HUES6 (cell line): ENCODE results near the gene IL1RAPL2.
"Not testable (repeated sequence)": the region's sequence is repeated elsewhere in the genome, so short reads cannot be mapped to it uniquely, and the experiment has no call there.

Experiments
- H3K27ac ChIP-seq: 2 replicates; pipeline ENCODE4 v1.7.0; 2013; ENCODE audit warnings: low read depth, mild to moderate bottlenecking, low read length, inconsistent platforms
- H3K27me3 ChIP-seq: 2 replicates; pipeline ENCODE4 v1.6.1; 2013; ENCODE audit warnings: low read length; ENCODE audit not compliant: control insufficient read depth, insufficient read depth
- H3K36me3 ChIP-seq: 2 replicates; pipeline ENCODE4 v1.6.1; 2013; ENCODE audit warnings: low read length; ENCODE audit not compliant: control insufficient read depth, insufficient read depth
- H3K4me1 ChIP-seq: 2 replicates; pipeline ENCODE4 v1.6.1; 2013; ENCODE audit warnings: low read length; ENCODE audit not compliant: control insufficient read depth, insufficient read depth
- H3K4me3 ChIP-seq: 2 replicates; pipeline ENCODE4 v1.5.1; 2013; ENCODE audit warnings: low read depth, low read length
- H3K9ac ChIP-seq: one replicate; pipeline ENCODE4 v1.6.1; 2013; ENCODE audit warnings: mild to moderate bottlenecking, low read length
- H3K9me3 ChIP-seq: 2 replicates; pipeline ENCODE4 v1.6.1; 2013; ENCODE audit warnings: low read depth, low read length; ENCODE audit not compliant: control insufficient read depth, insufficient read depth

IL1RAPL2 gene

DNA sequence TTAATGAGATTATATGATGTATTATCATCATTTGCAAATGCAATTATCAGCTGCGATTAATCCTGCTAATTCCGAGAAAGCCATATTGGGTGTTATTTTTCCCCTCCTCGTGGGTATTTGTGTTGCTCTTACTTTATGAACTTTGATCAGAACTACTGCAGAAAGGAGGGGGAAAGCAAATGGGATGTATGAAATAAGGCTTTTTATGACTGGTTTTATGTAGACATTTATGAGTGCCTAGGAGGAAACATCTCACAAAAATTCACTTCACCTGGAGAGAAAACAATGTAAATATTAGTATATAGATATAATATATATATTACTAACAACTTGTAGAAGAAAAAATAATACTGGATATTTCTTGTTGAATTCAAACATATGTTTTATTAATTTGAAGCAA is 440.1 kb downstream of the IL1RAPL2 start:
- Histone ChIP-seq H3K27me3 (peaks cover 2% of the 10 kb centered on the region; the same call in 1 of the 2 replicates), H3K9ac (no peak overlapping the region), H3K27ac (no peak overlapping the region), H3K36me3 (no peaks in the 10 kb centered on the region), H3K4me1 (no peaks in the 10 kb centered on the region), H3K4me3 (no peak overlapping the region), H3K9me3 (no peaks in the 10 kb centered on the region)

DNA sequence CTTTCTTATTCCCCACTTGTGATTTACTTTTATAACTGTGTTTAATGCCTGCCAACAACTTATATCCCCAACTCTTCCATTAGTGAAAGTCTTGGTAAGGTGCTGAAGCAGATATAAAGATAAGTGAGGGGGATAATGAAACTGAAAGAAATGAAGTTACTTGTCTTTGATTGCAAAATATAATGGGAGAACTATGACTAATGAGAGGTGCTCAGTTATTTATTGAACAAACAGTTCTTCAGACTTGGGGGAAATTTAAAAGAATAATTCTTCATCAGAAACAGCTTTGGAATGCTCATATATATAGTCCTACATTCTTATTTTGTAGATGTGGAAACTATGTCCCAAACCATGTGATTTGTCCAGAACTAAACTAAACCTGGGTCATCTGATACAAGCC is 441.0 kb downstream of the IL1RAPL2 start:
- Histone ChIP-seq H3K4me3 (no peak overlapping the region), H3K9ac (no peak overlapping the region), H3K27me3 (peaks cover 2% of the 10 kb centered on the region; the same call in 1 of the 2 replicates), H3K36me3 (no peaks in the 10 kb centered on the region), H3K9me3 (no peaks in the 10 kb centered on the region), H3K27ac (no peak overlapping the region), H3K4me1 (no peaks in the 10 kb centered on the region)

DNA sequence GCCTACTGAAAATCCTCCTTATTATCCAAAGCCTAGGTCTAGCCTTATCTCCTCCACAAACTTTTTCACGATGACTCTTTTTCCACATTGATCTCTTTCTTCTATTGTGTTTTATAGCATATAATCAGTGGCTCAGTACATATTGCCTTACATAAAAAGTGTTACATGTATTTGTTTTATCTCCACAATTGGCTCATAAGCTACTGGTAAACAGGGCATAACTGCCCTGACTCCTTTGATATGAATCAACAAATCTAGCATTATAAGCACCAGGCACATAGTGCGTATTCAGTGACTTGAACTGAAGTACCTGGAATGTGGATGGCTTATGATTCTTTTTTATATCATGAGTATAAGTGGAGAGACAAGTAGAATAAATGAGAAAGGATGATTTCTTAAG is 447.7 kb downstream of the IL1RAPL2 start:
- H3K9ac ChIP-seq = no peak overlapping the region
- no peaks in the 10 kb centered on the region for H3K9me3 ChIP-seq
- no peak overlapping the region for H3K4me3 ChIP-seq
- H3K27ac ChIP-seq = no peak overlapping the region
- H3K36me3 ChIP-seq = no peaks in the 10 kb centered on the region
- H3K4me1 ChIP-seq = no peaks in the 10 kb centered on the region
- no peaks in the 10 kb centered on the region; the same call in 1 of the 2 replicates for H3K27me3 ChIP-seq

DNA sequence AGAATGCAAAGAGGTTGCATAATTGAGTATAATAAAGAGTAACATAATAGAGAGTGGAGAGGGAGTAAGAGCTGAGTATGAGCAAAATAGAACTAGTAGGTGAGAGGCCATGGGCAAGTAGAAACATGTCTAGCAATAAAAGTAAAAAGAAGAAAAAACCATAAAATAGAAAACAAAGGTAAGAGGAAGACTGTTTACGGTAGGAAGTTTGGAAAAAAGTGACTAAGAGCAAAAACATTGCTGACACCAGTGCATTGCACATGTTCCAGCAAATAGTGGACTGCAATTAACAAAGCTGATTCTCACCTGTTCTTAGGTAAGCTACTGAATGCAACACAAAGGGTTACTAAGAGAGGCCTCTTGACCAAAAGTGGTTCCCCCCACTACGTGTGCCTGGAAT is 451.6 kb downstream of the IL1RAPL2 start:
- no peak overlapping the region for H3K9ac ChIP-seq
- H3K36me3 ChIP-seq = no peaks in the 10 kb centered on the region
- H3K27me3 ChIP-seq = no peaks in the 10 kb centered on the region; the same call in 1 of the 2 replicates
- no peak overlapping the region for H3K4me3 ChIP-seq
- H3K4me1 ChIP-seq = no peaks in the 10 kb centered on the region
- H3K27ac ChIP-seq = no peak overlapping the region
- no peaks in the 10 kb centered on the region for H3K9me3 ChIP-seq

DNA sequence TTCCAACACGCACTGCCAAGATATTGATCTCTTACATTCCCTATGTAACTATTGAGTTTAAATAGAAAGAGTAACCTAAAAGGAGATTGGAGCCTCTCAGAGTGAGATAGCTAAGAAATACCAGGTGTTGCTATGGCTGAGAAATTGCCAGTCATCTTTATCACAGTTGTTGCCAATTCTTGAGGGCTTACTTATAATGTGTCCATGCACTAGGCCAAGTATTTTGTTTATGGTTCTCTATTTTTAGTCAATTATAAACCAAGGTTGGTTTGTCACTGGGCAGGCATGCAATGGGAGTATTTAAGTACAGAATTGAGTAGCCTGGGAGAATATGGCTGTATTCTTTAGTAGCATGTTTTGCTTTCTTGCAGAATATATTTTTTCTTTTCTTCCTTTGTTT is 452.9 kb downstream of the IL1RAPL2 start:
- Histone ChIP-seq H3K4me3 (no peak overlapping the region), H3K36me3 (no peaks in the 10 kb centered on the region), H3K9ac (no peak overlapping the region), H3K27me3 (no peaks in the 10 kb centered on the region; the same call in 1 of the 2 replicates), H3K27ac (no peak overlapping the region), H3K9me3 (no peaks in the 10 kb centered on the region), H3K4me1 (no peaks in the 10 kb centered on the region)

DNA sequence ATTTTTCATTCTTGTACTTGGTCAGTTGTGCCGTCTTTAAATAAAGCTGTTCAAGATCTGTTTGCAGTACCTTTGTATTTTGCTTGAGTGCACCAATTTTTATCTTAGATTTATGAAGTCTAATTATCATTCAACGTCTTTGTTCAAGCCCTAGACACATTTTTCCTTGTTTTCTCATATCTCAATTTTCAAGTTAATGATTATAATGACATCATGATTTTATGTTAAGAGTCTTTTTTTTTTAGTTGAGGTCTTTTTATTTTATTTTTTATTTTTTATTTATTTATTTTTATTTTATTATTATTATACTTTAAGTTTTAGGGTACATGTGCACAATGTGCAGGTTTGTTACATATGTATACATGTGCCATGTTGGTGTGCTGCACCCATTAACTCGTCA is 463.0 kb downstream of the IL1RAPL2 start:
- H3K36me3 ChIP-seq, H3K4me1 ChIP-seq, H3K9me3 ChIP-seq, H3K27me3 ChIP-seq, H3K4me3 ChIP-seq, H3K9ac ChIP-seq, H3K27ac ChIP-seq: not testable (repeated sequence)

DNA sequence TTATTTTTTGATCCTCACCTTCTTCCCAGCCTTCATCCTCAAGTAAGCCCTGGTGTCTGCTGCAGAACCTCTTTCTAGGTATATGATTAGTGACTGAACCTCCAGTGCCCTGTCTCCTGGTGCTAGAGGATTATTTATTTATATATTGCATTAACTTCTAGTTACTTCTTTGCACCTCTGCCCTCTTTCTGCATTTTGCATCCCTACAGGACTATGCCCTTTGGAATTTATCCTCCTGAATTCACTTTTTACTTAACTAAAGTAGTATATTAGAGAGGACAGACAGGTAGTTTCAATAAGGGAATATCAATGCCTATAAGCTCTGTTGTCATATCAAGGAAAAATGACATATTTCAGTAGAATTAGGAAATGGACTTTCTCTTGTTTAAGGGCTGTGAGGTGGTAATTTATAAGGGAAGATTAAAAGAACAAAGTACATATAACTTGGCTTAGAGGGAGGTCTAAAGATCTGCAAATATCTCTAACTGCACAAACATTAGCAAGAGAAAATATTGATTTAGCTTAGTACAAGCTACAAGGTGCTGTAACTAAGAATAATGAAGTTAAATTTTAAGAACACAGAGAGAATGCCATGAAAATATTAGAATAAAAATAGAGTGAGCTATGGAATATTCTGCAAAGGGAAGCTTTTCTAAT is 472.8 kb downstream of the IL1RAPL2 start:
- Histone ChIP-seq H3K4me3 (no peak overlapping the region), H3K36me3 (no peaks in the 10 kb centered on the region), H3K4me1 (no peaks in the 10 kb centered on the region), H3K27me3 (no peaks in the 10 kb centered on the region; the same call in 1 of the 2 replicates), H3K9me3 (0 out of 2 replicates have a peak, but pooled peaks cover 5% of the 10 kb centered on the region), H3K9ac (no peak overlapping the region), H3K27ac (no peak overlapping the region)

DNA sequence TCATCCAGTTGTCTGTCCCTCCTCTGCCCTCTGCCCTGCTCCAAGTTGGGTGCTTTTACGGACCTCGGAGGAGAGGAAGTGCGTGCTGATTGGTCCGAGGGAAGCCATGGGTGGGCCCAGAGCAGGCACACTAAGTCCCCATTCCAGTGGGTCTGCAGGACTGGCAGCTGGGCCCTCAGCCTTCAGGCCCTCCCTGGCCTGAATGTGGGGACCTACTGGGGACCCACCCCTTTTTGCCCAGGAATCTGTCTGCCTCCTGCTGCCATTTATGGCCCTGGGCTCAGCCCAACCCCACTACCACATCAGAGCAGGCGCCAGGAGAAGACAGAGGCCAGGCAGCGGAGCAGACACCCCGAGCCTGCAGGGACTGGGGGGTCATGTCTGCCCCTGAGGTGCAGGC is 484.9 kb downstream of the IL1RAPL2 start:
- Histone ChIP-seq H3K4me3 (no peak overlapping the region), H3K27ac (no peak overlapping the region), H3K4me1 (no peaks in the 10 kb centered on the region; the same call in 1 of the 2 replicates), H3K36me3 (no peaks in the 10 kb centered on the region), H3K9ac (no peak overlapping the region), H3K27me3 (peaks cover 3% of the 10 kb centered on the region; the same call in 1 of the 2 replicates), H3K9me3 (peaks cover 8% of the 10 kb centered on the region; the same call in 1 of the 2 replicates)

DNA sequence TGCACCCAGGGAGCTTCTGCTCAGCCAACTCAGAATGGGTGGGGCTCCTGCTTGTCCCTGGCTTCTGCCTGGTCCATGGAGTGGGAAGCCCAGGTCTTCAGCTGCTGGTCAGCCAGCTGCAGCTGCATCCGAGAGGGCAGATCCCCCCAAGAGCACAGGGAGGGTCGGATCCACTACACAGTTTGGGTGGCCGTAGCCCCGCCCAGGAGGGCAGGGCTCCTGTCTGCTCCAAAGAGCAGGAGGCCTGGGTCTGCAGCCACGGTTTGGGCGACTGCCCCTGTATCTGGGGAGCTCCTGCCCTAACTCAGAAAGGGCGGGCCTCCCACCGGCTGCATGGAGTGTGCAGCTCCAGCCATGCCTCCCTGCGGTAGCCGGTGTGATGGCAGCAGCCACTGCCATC is 485.4 kb downstream of the IL1RAPL2 start:
- H3K9me3 ChIP-seq = peaks cover 8% of the 10 kb centered on the region; the same call in 1 of the 2 replicates
- H3K36me3 ChIP-seq = no peaks in the 10 kb centered on the region
- H3K4me1 ChIP-seq = no peaks in the 10 kb centered on the region; the same call in 1 of the 2 replicates
- H3K27me3 ChIP-seq = peaks cover 3% of the 10 kb centered on the region; the same call in 1 of the 2 replicates
- H3K9ac ChIP-seq = no peak overlapping the region
- H3K27ac ChIP-seq = no peak overlapping the region
- H3K4me3 ChIP-seq = no peak overlapping the region

DNA sequence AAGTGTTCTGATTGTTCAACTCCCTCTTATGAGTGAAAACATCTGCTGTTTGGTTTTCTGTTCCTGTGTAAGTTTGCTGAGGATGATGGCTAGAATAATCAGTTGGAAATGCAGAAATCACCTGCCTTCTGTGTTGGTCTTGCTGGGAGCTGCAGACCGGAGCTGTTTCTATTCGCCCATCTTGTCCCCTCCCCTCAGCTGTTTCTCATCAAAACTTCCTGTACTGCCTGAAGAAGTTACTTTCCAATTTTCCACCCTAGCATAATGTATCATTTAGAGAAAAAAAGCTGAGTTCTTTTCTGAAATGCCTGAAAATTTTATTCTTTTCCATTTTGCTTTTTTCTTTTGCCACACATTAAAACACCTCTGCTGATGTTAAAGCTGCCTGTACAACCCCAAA is 486.9 kb downstream of the IL1RAPL2 start:
- Histone ChIP-seq H3K4me3 (no peak overlapping the region), H3K9me3 (peaks cover 8% of the 10 kb centered on the region; the same call in 1 of the 2 replicates), H3K9ac (no peak overlapping the region), H3K36me3 (no peaks in the 10 kb centered on the region), H3K27me3 (peaks cover 3% of the 10 kb centered on the region; the same call in 1 of the 2 replicates), H3K4me1 (no peaks in the 10 kb centered on the region; the same call in 1 of the 2 replicates), H3K27ac (no peak overlapping the region)

DNA sequence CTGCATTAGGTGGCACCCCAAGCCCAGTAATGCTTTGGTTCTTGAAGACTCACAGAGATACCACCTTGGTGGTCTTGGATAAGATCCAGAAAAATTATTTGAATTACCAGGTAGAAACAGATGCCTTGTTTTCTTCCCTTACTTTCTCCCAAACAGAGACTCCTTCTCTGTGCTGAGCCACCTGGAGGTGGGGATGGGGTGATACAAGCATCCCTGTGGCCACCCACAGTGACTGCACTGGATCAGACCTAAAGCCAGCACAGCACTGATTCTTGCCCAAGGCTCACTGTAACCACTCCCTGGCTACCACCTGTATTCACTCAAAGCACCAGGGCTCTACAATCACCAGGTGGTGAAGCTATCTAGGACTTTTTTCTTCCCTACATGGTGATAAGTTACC is 497.7 kb downstream of the IL1RAPL2 start:
- no peaks in the 10 kb centered on the region for H3K9me3 ChIP-seq
- H3K4me1 ChIP-seq = no peaks in the 10 kb centered on the region
- H3K9ac ChIP-seq = no peak overlapping the region
- no peaks in the 10 kb centered on the region; the same call in 1 of the 2 replicates for H3K27me3 ChIP-seq
- no peak overlapping the region for H3K4me3 ChIP-seq
- no peak overlapping the region for H3K27ac ChIP-seq
- no peaks in the 10 kb centered on the region for H3K36me3 ChIP-seq
